SJCRH30 (cell line): ENCODE measurements around the gene SPACA9. TPM values are rescaled to one million over a fixed set of nuclear protein-coding genes. Genes with fewer than 3 reads are reported as not detected.

ENCODE experiments used
- DNase-seq, 2 experiments: peaks; one replicate each; pipeline ENCODE4 v3.0.0-alpha.2; 2015 to 2020
- H3K27ac ChIP-seq: fragments of 250-450 bp; sonication (Bioruptor Pico); 2 replicates; pipeline ENCODE4 v1.5.1; 2020; ENCODE audit warnings: mild to moderate bottlenecking, moderate library complexity
- H3K27me3 ChIP-seq: fragments of 250-450 bp; sonication (Bioruptor Pico); 2 replicates; pipeline ENCODE4 v1.5.1; 2020; ENCODE audit warnings: mild to moderate bottlenecking, moderate library complexity
- H3K36me3 ChIP-seq: fragments of 250-450 bp; sonication (Bioruptor Pico); 2 replicates; pipeline ENCODE4 v1.5.1; 2020; ENCODE audit warnings: mild to moderate bottlenecking, moderate library complexity
- H3K4me1 ChIP-seq: fragments of 250-450 bp; sonication (Bioruptor Pico); 2 replicates; pipeline ENCODE4 v1.5.1; 2020; ENCODE audit warnings: mild to moderate bottlenecking, moderate library complexity
- H3K4me3 ChIP-seq: fragments of 250-450 bp; sonication (Bioruptor Pico); 2 replicates; pipeline ENCODE4 v1.5.1; 2020; ENCODE audit warnings: mild to moderate bottlenecking, moderate library complexity
- H3K9me3 ChIP-seq: fragments of 250-450 bp; sonication (Bioruptor Pico); replicated peaks from 2 replicates; pipeline ENCODE4 v1.5.1; 2020; ENCODE audit warnings: mild to moderate bottlenecking, moderate library complexity
- total RNA-seq: library from RNA; depleted of rRNA; stranded (reverse); fragments of >200 nt; shearing (Covaris generic); gene quantifications from 2 replicates; pipeline ENCODE4 v1.2.3, GENCODE V29; 2014

Gene SPACA9
- total RNA-seq, 1 experiment from 2014 or later: 0.59 TPM

GRCh38 chr9:132894862-132895835 lies 16.5 kb downstream of the SPACA9 start:
- Histone ChIP-seq H3K27ac (no peak overlapping the region), H3K4me1 (no peaks in the 10 kb centered on the region), H3K36me3 (peaks cover 19% of the 10 kb centered on the region), H3K9me3 (no peaks in the 10 kb centered on the region), H3K27me3 (no peaks in the 10 kb centered on the region), H3K4me3 (no peak overlapping the region)
- no peak for DNase-seq

DNA sequence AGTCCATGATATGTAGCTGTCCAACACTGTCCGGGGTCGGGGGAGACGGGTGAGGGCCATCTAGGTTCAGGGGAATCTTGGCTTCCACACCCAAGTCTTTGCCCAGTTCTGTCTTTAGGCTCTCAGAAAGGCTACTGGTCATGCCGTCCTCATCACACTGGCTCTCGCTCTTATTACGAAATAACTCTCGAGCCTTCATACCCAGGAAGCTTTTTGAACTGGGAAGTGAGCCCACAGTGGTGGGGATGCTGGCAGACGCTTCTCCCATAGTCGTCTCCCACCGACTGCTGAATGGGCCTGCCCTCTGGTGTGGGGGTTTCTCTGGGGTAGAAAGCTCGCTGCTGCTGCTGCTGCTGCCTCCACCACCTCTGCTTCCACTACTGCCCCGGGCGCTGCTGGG lies 17.6 kb downstream of the SPACA9 start:
- H3K36me3 ChIP-seq: peaks cover 30% of the 10 kb centered on the region
- H3K4me3 ChIP-seq: no peak overlapping the region
- no peak for DNase-seq
- no peaks in the 10 kb centered on the region for H3K4me1 ChIP-seq
- H3K27ac ChIP-seq: no peak overlapping the region
- no peaks in the 10 kb centered on the region for H3K27me3 ChIP-seq
- H3K9me3 ChIP-seq: no peaks in the 10 kb centered on the region

- Histone ChIP-seq H3K36me3 (peaks cover 31% of the 10 kb centered on the region), H3K4me3 (no peak overlapping the region)
- DNase-seq: no peak
Measured at GRCh38 chr9:132896906-132897305, 18.2 kb downstream of the SPACA9 start.

GRCh38 chr9:132898051-132898450 lies 19.4 kb downstream of the SPACA9 start:
- Histone ChIP-seq H3K27ac (no peak overlapping the region), H3K4me1 (no peaks in the 10 kb centered on the region), H3K27me3 (no peaks in the 10 kb centered on the region), H3K4me3 (no peak overlapping the region), H3K9me3 (no peaks in the 10 kb centered on the region), H3K36me3 (peaks cover 31% of the 10 kb centered on the region)
- DNase-seq: no peak

More at GRCh38 chr9:132896906-132897305, 18.2 kb downstream of the SPACA9 start:
- Histone ChIP-seq H3K4me1 (no peaks in the 10 kb centered on the region), H3K9me3 (no peaks in the 10 kb centered on the region), H3K27ac (no peak overlapping the region), H3K27me3 (no peaks in the 10 kb centered on the region)

- H3K4me3 ChIP-seq: no peak overlapping the region
- no peaks in the 10 kb centered on the region for H3K27me3 ChIP-seq
- H3K4me1 ChIP-seq: no peaks in the 10 kb centered on the region
- no peak overlapping the region for H3K27ac ChIP-seq
- peak; percentile 67 to 90 for DNase-seq
- peaks cover 25% of the 10 kb centered on the region for H3K36me3 ChIP-seq
- no peaks in the 10 kb centered on the region for H3K9me3 ChIP-seq
Measured at GRCh38 chr9:132901858-132902831, 23.4 kb downstream of the SPACA9 start.

DNA sequence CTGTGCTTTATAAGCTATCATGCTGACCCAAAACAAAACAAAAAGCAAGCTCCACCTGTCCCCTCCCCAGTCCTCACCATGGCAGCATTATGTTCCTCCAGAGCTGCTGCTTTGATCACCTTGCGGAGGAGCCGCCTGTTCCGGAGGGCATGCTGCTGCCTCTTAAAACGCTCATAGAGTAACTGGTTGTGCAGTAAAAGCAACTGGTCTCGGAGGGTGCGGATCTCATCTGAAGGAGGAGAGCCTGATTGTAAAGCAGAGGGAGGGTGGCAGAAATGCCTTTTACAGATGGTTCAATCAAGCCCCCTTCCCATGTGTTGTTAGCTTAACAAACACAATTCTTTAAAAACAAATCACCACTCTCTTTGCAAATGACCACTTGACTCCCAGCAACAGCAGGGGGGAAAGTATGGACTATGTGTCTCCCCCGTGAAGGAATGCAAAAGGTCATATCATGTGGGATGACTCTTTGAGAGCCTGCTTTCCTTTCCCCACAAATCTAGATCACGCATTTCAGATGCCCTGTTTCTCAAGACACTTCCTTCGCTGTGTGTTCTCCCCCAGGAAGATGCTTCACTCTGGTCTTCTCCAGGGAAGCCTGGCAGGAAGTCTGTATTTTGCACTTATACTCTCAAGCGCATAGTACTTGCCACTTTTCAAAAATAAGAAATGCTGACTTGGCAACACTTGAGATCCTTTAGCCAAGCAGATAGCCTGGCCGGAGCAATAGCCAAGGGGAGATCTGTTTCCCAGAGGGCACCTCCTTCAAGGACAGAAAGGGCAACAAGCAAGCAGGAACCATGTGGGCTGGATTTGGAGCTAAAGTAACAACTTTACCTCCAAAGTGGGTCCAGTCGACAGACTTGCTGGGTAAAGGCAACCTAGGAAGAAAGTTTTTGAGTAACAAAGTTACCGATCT lies 25.1 kb downstream of the SPACA9 start:
- no peaks in the 10 kb centered on the region for H3K9me3 ChIP-seq
- H3K4me3 ChIP-seq: no peak overlapping the region
- peaks cover 24% of the 10 kb centered on the region for H3K36me3 ChIP-seq
- no peaks in the 10 kb centered on the region for H3K27me3 ChIP-seq
- DNase-seq: no peak
- no peaks in the 10 kb centered on the region for H3K4me1 ChIP-seq
- H3K27ac ChIP-seq: no peak overlapping the region

DNA sequence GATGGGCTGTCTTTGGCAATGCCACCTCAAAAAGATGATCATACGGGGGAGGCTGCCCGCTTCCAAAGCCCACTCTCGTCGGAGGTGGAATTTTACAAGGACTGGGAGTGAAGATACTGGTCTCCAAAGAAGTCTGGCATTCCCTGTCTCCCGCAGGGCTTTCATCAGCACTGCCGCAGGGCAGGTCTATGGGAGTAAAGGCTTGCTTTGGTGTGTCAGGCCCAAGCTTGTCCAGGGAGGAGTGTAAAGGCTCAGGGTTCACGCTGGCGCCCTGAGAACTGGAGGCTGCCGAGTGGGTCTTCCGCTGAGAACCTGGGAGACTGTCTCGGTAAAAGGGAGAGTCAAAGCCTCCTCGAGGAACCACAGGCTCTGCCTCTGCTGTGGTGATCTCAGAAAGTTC lies 27.0 kb downstream of the SPACA9 start:
- Histone ChIP-seq H3K4me3 (no peak overlapping the region), H3K4me1 (no peaks in the 10 kb centered on the region), H3K36me3 (peaks cover 19% of the 10 kb centered on the region), H3K27me3 (no peaks in the 10 kb centered on the region), H3K27ac (no peak overlapping the region), H3K9me3 (no peaks in the 10 kb centered on the region)
- no peak for DNase-seq

GRCh38 chr9:132908635-132909034 lies 29.9 kb downstream of the SPACA9 start:
- no peaks in the 10 kb centered on the region for H3K9me3 ChIP-seq
- H3K4me3 ChIP-seq: no peak overlapping the region
- H3K27me3 ChIP-seq: no peaks in the 10 kb centered on the region
- H3K36me3 ChIP-seq: peaks cover 24% of the 10 kb centered on the region
- no peaks in the 10 kb centered on the region for H3K4me1 ChIP-seq
- H3K27ac ChIP-seq: no peak overlapping the region
- DNase-seq: no peak

DNA sequence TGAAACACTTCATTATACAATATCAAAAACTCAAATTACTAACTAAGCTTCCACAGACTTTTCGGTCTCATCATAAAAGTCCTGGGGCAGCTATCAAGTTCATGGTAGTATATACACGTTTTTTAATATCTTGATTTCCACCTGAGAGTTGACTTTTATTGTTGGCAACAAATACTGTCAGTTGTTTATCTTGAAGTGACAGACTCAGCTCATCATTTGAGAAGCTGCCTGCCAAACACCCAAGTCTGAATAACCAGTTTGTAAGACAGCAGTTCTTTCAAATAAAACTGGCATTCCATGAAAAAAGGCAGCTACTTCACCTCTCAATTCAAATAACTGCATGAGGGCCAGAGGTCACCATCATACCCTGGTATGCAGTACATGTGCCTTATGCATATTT lies 30.6 kb downstream of the SPACA9 start:
- Histone ChIP-seq H3K9me3 (no peaks in the 10 kb centered on the region), H3K4me1 (no peaks in the 10 kb centered on the region)
- DNase-seq: no peak

DNA sequence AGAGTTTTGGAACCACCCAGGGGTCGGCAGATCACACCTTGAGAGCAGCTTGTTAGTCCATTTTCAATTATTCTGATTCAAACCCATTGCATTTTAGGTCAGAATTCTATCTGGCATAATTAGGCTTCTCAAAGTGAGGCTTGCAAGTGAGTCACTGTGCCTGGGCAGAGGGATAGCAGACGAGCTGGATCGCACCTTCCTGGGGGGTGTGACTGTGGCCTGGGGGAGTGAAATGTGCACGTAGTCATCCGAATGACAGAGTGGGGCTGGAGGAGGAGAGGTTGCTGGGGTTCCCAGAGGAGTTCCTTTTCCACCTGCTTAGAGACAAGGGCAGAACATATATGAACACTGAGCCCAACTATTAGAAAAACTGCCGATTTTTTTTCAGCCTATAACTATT lies 31.7 kb downstream of the SPACA9 start:
- H3K4me1 ChIP-seq: no peaks in the 10 kb centered on the region
- H3K27me3 ChIP-seq: no peaks in the 10 kb centered on the region
- no peak overlapping the region for H3K4me3 ChIP-seq
- H3K9me3 ChIP-seq: no peaks in the 10 kb centered on the region
- no peak overlapping the region for H3K27ac ChIP-seq
- DNase-seq: no peak
- H3K36me3 ChIP-seq: peaks cover 26% of the 10 kb centered on the region

More for the DNA sequence above, 30.6 kb downstream of the SPACA9 start:
- no peak overlapping the region for H3K27ac ChIP-seq
- H3K27me3 ChIP-seq: no peaks in the 10 kb centered on the region
- no peak overlapping the region for H3K4me3 ChIP-seq
- peaks cover 26% of the 10 kb centered on the region for H3K36me3 ChIP-seq

DNA sequence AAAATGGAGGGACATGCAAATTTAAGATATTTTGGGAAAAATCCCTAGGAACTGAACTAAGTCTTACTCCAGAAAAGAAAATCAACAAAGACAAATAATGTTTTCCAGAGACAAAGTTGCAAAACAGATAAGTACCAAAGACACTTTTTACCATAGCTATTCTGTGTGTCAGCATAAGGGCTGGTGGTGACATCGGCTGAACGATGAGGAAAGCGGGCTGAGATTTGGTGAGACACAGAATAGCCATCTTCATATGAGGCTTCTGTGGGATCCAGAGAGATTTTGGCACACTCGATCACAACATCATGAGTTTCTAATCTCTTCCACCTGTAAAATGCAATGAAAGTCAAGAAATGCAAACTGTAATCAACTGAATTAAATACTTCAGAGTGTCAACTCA lies 33.4 kb downstream of the SPACA9 start:
- H3K9me3 ChIP-seq: no peaks in the 10 kb centered on the region
- DNase-seq: no peak
- peaks cover 30% of the 10 kb centered on the region for H3K36me3 ChIP-seq
- H3K4me3 ChIP-seq: no peak overlapping the region
- H3K4me1 ChIP-seq: no peaks in the 10 kb centered on the region
- H3K27me3 ChIP-seq: no peaks in the 10 kb centered on the region
- no peak overlapping the region for H3K27ac ChIP-seq

- no peak overlapping the region for H3K27ac ChIP-seq
- no peaks in the 10 kb centered on the region for H3K27me3 ChIP-seq
- no peak for DNase-seq
- peaks cover 2% of the 10 kb centered on the region; the same call in 1 of the 2 replicates for H3K4me1 ChIP-seq
- H3K4me3 ChIP-seq: no peak overlapping the region
- peaks cover 26% of the 10 kb centered on the region for H3K36me3 ChIP-seq
- no peaks in the 10 kb centered on the region for H3K9me3 ChIP-seq
Measured at GRCh38 chr9:132914924-132915323, 36.2 kb downstream of the SPACA9 start.

- Histone ChIP-seq H3K27ac (peak overlapping the region; percentile 40), H3K36me3 (peaks cover 53% of the 10 kb centered on the region), H3K9me3 (no peaks in the 10 kb centered on the region), H3K27me3 (no peaks in the 10 kb centered on the region), H3K4me1 (peaks cover 6% of the 10 kb centered on the region; the same call in 1 of the 2 replicates), H3K4me3 (no peak overlapping the region)
- peak; percentile 26 to 38 for DNase-seq
Measured at GRCh38 chr9:132919614-132920268, 41.0 kb downstream of the SPACA9 start.
